Kidney (tissue), 14 donors: ENCODE data around the gene RAB11FIP3. TPM values are rescaled to one million over a fixed set of nuclear protein-coding genes. Genes with fewer than 3 reads are reported as not detected.

Experiments
- DNase-seq, 5 donors: peaks; one replicate each; pipeline ENCODE4 v3.0.0-alpha.2; 2013 to 2020
- FAIRE-seq: peaks from 2 replicates; lab custom pipeline; 2012; peaks lifted over from hg19 to GRCh38; lab: Jason Lieb, UNC
- H3K27ac ChIP-seq, 2 donors: one replicate each; pipeline ENCODE4 v1.7.0; 2013; ENCODE audit warnings: low read depth in 2 of 2, low read length in 2 of 2, inconsistent platforms in 1 of 2
- H3K27me3 ChIP-seq: one replicate; pipeline ENCODE4 v1.7.1; 2013; ENCODE audit warnings: low read length, inconsistent platforms; ENCODE audit not compliant: control insufficient read depth, insufficient read depth
- H3K36me3 ChIP-seq, 3 donors: one replicate each; pipeline versions ENCODE4 v1.7.0 to v1.7.1; 2013; ENCODE audit warnings: low read length in 3 of 3, control low read depth in 1 of 3, inconsistent platforms in 1 of 3; ENCODE audit not compliant: insufficient read depth in 3 of 3, control insufficient read depth in 2 of 3
- H3K4me1 ChIP-seq, 3 donors: one replicate each; pipeline versions ENCODE4 v1.7.0 to v1.7.1; 2013; ENCODE audit warnings: low read length in 3 of 3, inconsistent platforms in 1 of 3, low read depth in 1 of 3; ENCODE audit not compliant: control insufficient read depth in 2 of 3, insufficient read depth in 2 of 3
- H3K4me3 ChIP-seq, 3 donors: one replicate each; pipeline versions ENCODE4 v1.7.0 to v1.8.1; 2013; ENCODE audit warnings: low read length in 3 of 3, control low read depth in 1 of 3, inconsistent platforms in 1 of 3
- H3K9ac ChIP-seq, 3 donors: one replicate each; pipeline versions ENCODE4 v1.7.0 to v1.7.1; 2013; ENCODE audit warnings: low read length in 3 of 3, control low read depth in 1 of 3, inconsistent platforms in 1 of 3
- H3K9me3 ChIP-seq, 3 donors: one replicate each; pipeline versions ENCODE4 v1.7.0 to v1.7.1; 2013; ENCODE audit warnings: low read length in 3 of 3, control low read depth in 1 of 3, inconsistent platforms in 1 of 3; ENCODE audit not compliant: control insufficient read depth in 2 of 3, insufficient read depth in 1 of 3
- CTCF ChIP-seq: IDR thresholded peaks from 3 replicates; pipeline ENCODE4 v1.5.1; 2012; ENCODE audit warnings: mild to moderate bottlenecking, moderate library complexity, borderline replicate concordance; ENCODE audit not compliant: insufficient read depth; ENCODE audit errors: extremely low read depth
- intact Hi-C: fragments of 100-400 bp; cut with DNase I; formaldehyde crosslinking; loops from one replicate; pipeline ENCODE4 v1.11.1; 2022
- polyA plus RNA-seq: library from polyadenylated mRNA; stranded (reverse); fragments of 350-450 nt; fragmentation: Illumina TruSeq; extraction: RNeasy Lipid Tissue Mini Kit (QIAGEN cat#74804); gene quantifications from one replicate; pipeline ENCODE4 v1.2.3, GENCODE V29; 2014; ENCODE audit warnings: low read depth, low replicate concordance; ENCODE audit not compliant: insufficient read depth
- total RNA-seq: library from RNA; stranded (reverse); fragmentation: NEBNext Ultra II Directional; extraction: Animal tissue kit (Norgen Biotek cat#: 25700); gene quantifications from one replicate; pipeline ENCODE4 v1.2.1, GENCODE V29; 2021
- donor health status: control.
- donor health status: control.
- donor health status: control.
- donor health status: control.
- donor health status: control.
- donor health status: DM: yes; HTN: yes; CAD: no.
- donor health status: Normal renal cell carcinoma (clear cell type).

Gene RAB11FIP3
- total and polyA plus RNA-seq, 2 donors from 2014 or later: 84.9 to 162 TPM

GRCh38 chr16:399340-400019 lies 26.0 kb upstream of the RAB11FIP3 start:
- FAIRE-seq: no peak
- Histone ChIP-seq H3K9me3 (no peaks in the 10 kb centered on the region), H3K36me3 (no peaks in the 10 kb centered on the region), H3K4me1 (peaks cover 0 to 9% (median 0%) of the 10 kb centered on the region in 3 donors), H3K9ac (no peak overlapping the region), H3K27ac (no peak overlapping the region), H3K27me3 (no peaks in the 10 kb centered on the region), H3K4me3 (no peak overlapping the region)
- peak in 1 of 5 donors; percentile 66 for DNase-seq
- TF ChIP-seq CTCF: no peak
- intact Hi-C loops: no loop called here

DNA sequence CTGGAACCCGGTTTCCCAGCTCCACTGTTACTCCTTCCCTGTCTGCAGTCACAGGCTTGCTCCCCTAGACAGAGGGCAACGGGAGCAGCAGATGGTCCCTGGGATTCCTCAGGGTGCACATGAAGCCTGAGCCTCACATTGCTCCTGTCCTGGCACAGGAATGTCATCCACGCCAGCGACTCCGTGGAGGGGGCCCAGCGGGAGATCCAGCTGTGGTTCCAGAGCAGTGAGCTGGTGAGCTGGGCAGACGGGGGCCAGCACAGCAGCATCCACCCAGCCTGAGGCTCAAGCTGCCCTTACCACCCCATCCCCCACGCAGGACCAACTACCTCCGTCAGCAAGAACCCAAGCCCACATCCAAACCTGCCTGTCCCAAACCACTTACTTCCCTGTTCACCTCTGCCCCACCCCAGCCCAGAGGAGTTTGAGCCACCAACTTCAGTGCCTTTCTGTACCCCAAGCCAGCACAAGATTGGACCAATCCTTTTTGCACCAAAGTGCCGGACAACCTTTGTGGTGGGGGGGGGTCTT lies 25.3 kb upstream of the RAB11FIP3 start:
- H3K27ac ChIP-seq: no peak overlapping the region
- peaks cover 0 to 9% (median 0%) of the 10 kb centered on the region in 3 donors for H3K4me1 ChIP-seq
- no peak overlapping the region for H3K9ac ChIP-seq

DNA sequence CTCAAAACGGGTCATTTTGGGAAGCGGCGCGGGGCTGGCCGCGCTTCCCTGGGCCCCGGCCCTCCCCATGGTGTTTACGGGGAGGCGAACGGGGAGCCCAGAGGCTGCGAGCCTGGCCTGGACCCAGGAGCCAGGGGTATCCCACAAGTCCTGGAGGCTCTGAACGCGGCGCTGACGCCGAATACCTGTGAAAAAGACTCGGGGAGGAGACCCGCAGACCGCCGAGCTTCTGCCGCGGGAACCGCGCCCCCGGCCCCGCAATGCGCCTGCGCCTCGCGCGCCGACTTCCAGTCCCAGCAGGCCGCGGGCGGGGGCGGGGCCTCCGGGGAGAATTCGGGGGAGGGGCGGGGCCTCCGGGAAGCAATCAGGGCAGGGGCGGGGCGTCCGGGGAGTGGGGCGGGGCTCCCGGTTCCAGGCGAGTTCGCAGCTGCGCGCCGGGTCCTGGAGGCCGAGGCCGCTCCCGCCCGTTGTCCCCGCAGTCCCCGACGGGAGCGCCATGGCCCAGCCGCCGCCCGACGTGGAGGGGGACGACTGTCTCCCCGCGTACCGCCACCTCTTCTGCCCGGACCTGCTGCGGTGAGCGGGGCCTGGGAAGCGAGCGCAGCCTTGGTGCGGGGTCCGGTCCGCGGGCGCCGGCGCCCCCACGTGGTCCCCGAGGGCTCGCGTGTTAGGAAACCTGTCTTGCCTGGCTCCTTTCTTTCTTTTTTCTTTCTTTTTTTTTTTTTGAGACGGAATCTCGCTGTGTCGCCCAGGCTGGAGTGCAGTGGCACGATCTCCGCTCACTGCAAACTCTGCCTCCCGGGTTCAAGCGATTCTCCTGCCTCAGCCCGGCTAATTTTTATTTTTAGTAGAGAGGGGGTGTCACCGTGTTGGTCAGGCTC lies 23.7 kb upstream of the RAB11FIP3 start, which contains the start of gene DECR2:
DECR2 (plus strand) TSS at position 418 of the 881 bp plus-strand sequence; CDS start at position 497, 79 bp downstream.
- no peak for FAIRE-seq
- Histone ChIP-seq H3K27me3 (no peaks in the 10 kb centered on the region), H3K4me1 (peaks cover 0 to 7% (median 0%) of the 10 kb centered on the region in 3 donors), H3K27ac (peak within 1 kb of the TSS; percentile 83 to 94), H3K36me3 (no peaks in the 10 kb centered on the region), H3K4me3 (peak within 1 kb of the TSS; percentile 53 to 71 (median 64)), H3K9ac (peak within 1 kb of the TSS in 2 of 3 donors; percentile 15 to 61), H3K9me3 (no peaks in the 10 kb centered on the region)
- DNase-seq: peak; percentile 96 to 99 (median 98)
- TF ChIP-seq CTCF: no peak
- intact Hi-C loops: no loop called here

More for the DNA sequence above, 25.3 kb upstream of the RAB11FIP3 start:
- DNase-seq (peak in 1 of 5 donors; percentile 77), FAIRE-seq (no peak)
- Histone ChIP-seq H3K9me3 (no peaks in the 10 kb centered on the region), H3K36me3 (no peaks in the 10 kb centered on the region), H3K27me3 (no peaks in the 10 kb centered on the region), H3K4me3 (no peak overlapping the region)
- TF ChIP-seq CTCF: no peak
- intact Hi-C loops: no loop called here
